DND-41 (cell line): ENCODE results near the gene AIM2.
A peak's percentile ranks its signal among the peaks of the same experiment; 100 is the strongest.

ENCODE experiments used
- ATAC-seq: fragments of 200-7000 bp; cut with Tn5 transposase; 3 replicates; pipeline ENCODE4 v1.9.1; 2021; ENCODE audit warnings: low read depth; ENCODE audit not compliant: insufficient read depth
- DNase-seq: peaks from one replicate; pipeline ENCODE4 v3.0.0-alpha.2; 2020
- H2AFZ ChIP-seq: 2 replicates; pipeline ENCODE4 v1.6.0; 2012; ENCODE audit warnings: low read depth, low read length
- H3K27ac ChIP-seq: 2 replicates; pipeline ENCODE4 v1.5.1; 2012; ENCODE audit warnings: low read length, inconsistent platforms
- H3K27me3 ChIP-seq: fragments of 200-600 bp; sonication (generic); 2 replicates; pipeline ENCODE4 v1.6.0; 2012; ENCODE audit warnings: low read length, mild to moderate bottlenecking, inconsistent platforms; ENCODE audit not compliant: insufficient read depth, poor library complexity
- H3K36me3 ChIP-seq: 2 replicates; pipeline ENCODE4 v1.5.1; 2012; ENCODE audit warnings: low read length, inconsistent platforms; ENCODE audit not compliant: insufficient read depth
- H3K4me1 ChIP-seq: 2 replicates; pipeline ENCODE4 v1.5.1; 2012; ENCODE audit warnings: mild to moderate bottlenecking, low read length; ENCODE audit not compliant: insufficient read depth
- H3K4me2 ChIP-seq: 2 replicates; pipeline ENCODE4 v1.6.0; 2012; ENCODE audit warnings: mild to moderate bottlenecking, moderate library complexity, low read length, inconsistent platforms; ENCODE audit not compliant: insufficient read depth
- H3K4me3 ChIP-seq, 2 experiments: fragments of 200-600 bp in 1 of 2; shearing (Covaris generic) in 1 of 2; 2 replicates each; pipeline ENCODE4 v1.5.1; 2012 to 2016; ENCODE audit warnings: inconsistent platforms in 2 of 2, low read length in 2 of 2, mild to moderate bottlenecking in 2 of 2, low read depth in 1 of 2, moderate library complexity in 1 of 2
- H3K79me2 ChIP-seq: 2 replicates; pipeline ENCODE4 v1.6.0; 2012; ENCODE audit warnings: low read length, inconsistent platforms; ENCODE audit not compliant: insufficient read depth
- H3K9ac ChIP-seq: 2 replicates; pipeline ENCODE4 v1.6.0; 2012; ENCODE audit warnings: low read depth, mild to moderate bottlenecking, inconsistent platforms, low read length, moderate library complexity
- H3K9me3 ChIP-seq: 2 replicates; pipeline ENCODE4 v1.5.1; 2012; ENCODE audit warnings: low read length, moderate library complexity, mild to moderate bottlenecking, inconsistent platforms; ENCODE audit not compliant: insufficient read depth, severe bottlenecking
- H4K20me1 ChIP-seq: 2 replicates; pipeline ENCODE4 v1.6.0; 2012; ENCODE audit warnings: low read length; ENCODE audit not compliant: insufficient read depth
- CTCF ChIP-seq: IDR thresholded peaks from 2 replicates; pipeline ENCODE4 v1.5.1; 2012; ENCODE audit warnings: borderline replicate concordance, low read length, moderate library complexity, mild to moderate bottlenecking; ENCODE audit not compliant: poor library complexity, severe bottlenecking; ENCODE audit errors: extremely low read depth
- EZH2 ChIP-seq: IDR thresholded peaks from 3 replicates; pipeline ENCODE4 v1.6.1; 2012; ENCODE audit warnings: borderline replicate concordance, low read depth, mild to moderate bottlenecking, moderate library complexity, low read length, inconsistent platforms; ENCODE audit not compliant: severe bottlenecking

Gene AIM2

GRCh38 chr1:159077120-159077961 lies 775 bp upstream of the AIM2 start:
- Histone ChIP-seq H3K9ac (no peak overlapping the region), H3K27ac (no peak overlapping the region)

GRCh38 chr1:159071970-159072582 lies 4.5 kb downstream of the AIM2 start:
- H3K4me3 ChIP-seq: no peak overlapping the region
- H3K9me3 ChIP-seq: no peaks in the 10 kb centered on the region
- ATAC-seq: peak; percentile 77
- TF ChIP-seq CTCF (peak; percentile 86), EZH2 (no peak)
- no peak for DNase-seq
- no peaks in the 10 kb centered on the region for H4K20me1 ChIP-seq
- H3K36me3 ChIP-seq: no peaks in the 10 kb centered on the region
- H2AFZ ChIP-seq: no peak overlapping the region
- peaks cover 8% of the 10 kb centered on the region for H3K4me1 ChIP-seq
- H3K27ac ChIP-seq: no peak overlapping the region
- H3K27me3 ChIP-seq: peaks cover 7% of the 10 kb centered on the region
- H3K9ac ChIP-seq: no peak overlapping the region
- no peak overlapping the region for H3K4me2 ChIP-seq
- no peaks in the 10 kb centered on the region for H3K79me2 ChIP-seq

More at GRCh38 chr1:159077120-159077961, 775 bp upstream of the AIM2 start:
- TF ChIP-seq CTCF (no peak), EZH2 (no peak)
- Histone ChIP-seq H4K20me1 (no peaks in the 10 kb centered on the region), H3K9me3 (no peaks in the 10 kb centered on the region), H3K4me3 (no peak overlapping the region), H3K4me2 (no peak overlapping the region), H3K27me3 (peaks cover 52% of the 10 kb centered on the region), H3K79me2 (no peaks in the 10 kb centered on the region), H3K36me3 (no peaks in the 10 kb centered on the region), H2AFZ (no peak overlapping the region), H3K4me1 (no peaks in the 10 kb centered on the region)
- DNase-seq (peak; percentile 37), ATAC-seq (peak; percentile 52; the same call in 2 of the 3 replicates)

DNA sequence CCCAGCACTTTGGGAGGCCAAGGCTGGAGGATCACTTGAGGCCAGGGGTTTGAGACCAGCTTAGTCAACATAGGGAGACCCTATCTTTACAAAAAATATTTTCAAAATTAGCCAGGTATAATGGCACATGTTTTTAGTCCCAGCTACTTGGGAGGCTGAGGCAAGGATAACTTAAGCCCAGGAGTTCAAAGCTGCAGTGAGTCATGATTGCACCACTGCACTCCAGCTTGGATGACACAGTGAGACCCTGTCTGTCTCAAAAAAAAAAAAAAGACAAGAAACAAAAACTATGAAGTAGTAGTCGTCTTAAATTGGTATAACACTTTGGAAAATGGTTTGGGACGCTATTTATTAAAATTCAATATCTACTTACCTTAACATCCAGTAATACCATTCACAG lies 7.7 kb downstream of the AIM2 start:
- Histone ChIP-seq H3K4me1 (peaks cover 8% of the 10 kb centered on the region), H3K4me3 (no peak overlapping the region), H3K27me3 (no peaks in the 10 kb centered on the region), H3K4me2 (no peak overlapping the region), H3K9me3 (no peaks in the 10 kb centered on the region), H3K27ac (no peak overlapping the region), H4K20me1 (no peaks in the 10 kb centered on the region), H3K36me3 (no peaks in the 10 kb centered on the region), H3K9ac (no peak overlapping the region), H3K79me2 (no peaks in the 10 kb centered on the region), H2AFZ (no peak overlapping the region)
- TF ChIP-seq CTCF (no peak), EZH2 (no peak)
- no peak for ATAC-seq
- no peak for DNase-seq
